ENCODE measurements around the gene AOX1.
A peak's percentile ranks its signal among the peaks of the same experiment; 100 is the strongest.
"Not testable (repeated sequence)": the region's sequence is repeated elsewhere in the genome, so short reads cannot be mapped to it uniquely, and the experiment has no call there.

The AOX1 gene

GRCh38 chr2:200713704-200714064 lies 127.9 kb downstream of the AOX1 start:
- TF ChIP-seq, protein P1, sequence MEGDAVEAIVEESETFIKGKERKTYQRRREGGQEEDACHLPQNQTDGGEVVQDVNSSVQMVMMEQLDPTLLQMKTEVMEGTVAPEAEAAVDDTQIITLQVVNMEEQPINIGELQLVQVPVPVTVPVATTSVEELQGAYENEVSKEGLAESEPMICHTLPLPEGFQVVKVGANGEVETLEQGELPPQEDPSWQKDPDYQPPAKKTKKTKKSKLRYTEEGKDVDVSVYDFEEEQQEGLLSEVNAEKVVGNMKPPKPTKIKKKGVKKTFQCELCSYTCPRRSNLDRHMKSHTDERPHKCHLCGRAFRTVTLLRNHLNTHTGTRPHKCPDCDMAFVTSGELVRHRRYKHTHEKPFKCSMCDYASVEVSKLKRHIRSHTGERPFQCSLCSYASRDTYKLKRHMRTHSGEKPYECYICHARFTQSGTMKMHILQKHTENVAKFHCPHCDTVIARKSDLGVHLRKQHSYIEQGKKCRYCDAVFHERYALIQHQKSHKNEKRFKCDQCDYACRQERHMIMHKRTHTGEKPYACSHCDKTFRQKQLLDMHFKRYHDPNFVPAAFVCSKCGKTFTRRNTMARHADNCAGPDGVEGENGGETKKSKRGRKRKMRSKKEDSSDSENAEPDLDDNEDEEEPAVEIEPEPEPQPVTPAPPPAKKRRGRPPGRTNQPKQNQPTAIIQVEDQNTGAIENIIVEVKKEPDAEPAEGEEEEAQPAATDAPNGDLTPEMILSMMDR (IDR thresholded peaks at IDR 0.05), result no peak
- peaks cover 0 to 6% (median 0%) of the 10 kb centered on the region in 4 donors for H3K4me1 ChIP-seq
- no peaks in the 10 kb centered on the region for H3K27me3 ChIP-seq
- peak overlapping the region; percentile 57 to 75 for H3K27ac ChIP-seq
- H3K36me3 ChIP-seq, result no peaks in the 10 kb centered on the region
- peak overlapping the region in 1 of 2 donors; percentile 44 for H3K4me3 ChIP-seq
- no peaks in the 10 kb centered on the region for H3K9me3 ChIP-seq
- DNase-seq, result no peak
- intact Hi-C loops (cut with DNase I; ENCODE audit: low total_unique reads), result loop anchor here (1.0 kb wide), 1 partner anchor 99 kb away; no protein-coding TSS in a partner anchor

GRCh38 chr2:200715014-200715413 lies 129.2 kb downstream of the AOX1 start:
- H3K36me3 ChIP-seq; H3K27ac ChIP-seq; DNase-seq; H3K4me3 ChIP-seq; H3K27me3 ChIP-seq; intact Hi-C loops (cut with DNase I; ENCODE audit: low total_unique reads); H3K4me1 ChIP-seq; H3K9me3 ChIP-seq: not testable (repeated sequence)

DNA sequence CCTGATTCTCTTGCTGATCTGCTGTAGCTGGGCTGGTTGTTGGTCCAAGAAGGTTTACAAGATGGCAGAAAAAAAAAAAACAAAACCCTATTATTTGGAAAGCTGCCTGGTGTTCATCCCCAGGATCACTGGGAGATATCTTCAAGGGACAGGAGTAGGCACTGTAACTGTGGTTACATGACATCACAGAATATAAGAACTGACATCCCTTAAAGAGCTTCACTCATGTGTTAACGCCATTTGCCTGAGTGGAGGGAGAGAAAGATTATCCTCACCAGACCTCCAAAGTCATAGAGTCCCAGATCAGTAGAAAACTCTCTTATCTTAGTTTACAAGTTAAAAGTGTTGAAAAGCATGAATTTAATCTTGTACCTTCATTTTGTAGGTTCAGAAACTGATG lies 130.6 kb downstream of the AOX1 start:
- Histone ChIP-seq H3K9me3 (no peaks in the 10 kb centered on the region), H3K27ac (no peak overlapping the region), H3K4me1 (peaks cover 0 to 6% (median 0%) of the 10 kb centered on the region in 4 donors), H3K27me3 (no peaks in the 10 kb centered on the region), H3K36me3 (no peaks in the 10 kb centered on the region), H3K4me3 (no peak overlapping the region)
- no peak for DNase-seq
- intact Hi-C loops (cut with DNase I; ENCODE audit: low total_unique reads), result no loop called here
- TF ChIP-seq, protein P1 (IDR thresholded peaks at IDR 0.05), result no peak
